SK-N-SH (cell line): Measurements from ENCODE around the gene P2RX4. TPM values are rescaled to one million over a fixed set of nuclear protein-coding genes. Genes with fewer than 3 reads are reported as not detected.
A peak's percentile ranks its signal among the peaks of the same experiment; 100 is the strongest.
"Not testable (repeated sequence)": the region's sequence is repeated elsewhere in the genome, so short reads cannot be mapped to it uniquely, and the experiment has no call there.

Source experiments
- CTCF ChIA-PET: fragments of 300-600, 350-600 bp; formaldehyde crosslinking; extraction: SDS; loops from one replicate; lab custom pipeline; 2021; lab: Yijun Ruan, JAX
- POLR2A ChIA-PET: fragments of 350-600 bp; sonication (Branson Sonifier 250); formaldehyde crosslinking; extraction: SDS; loops from one replicate; lab custom pipeline; 2020; ENCODE audit warnings: antibody characterized with exemption, inconsistent platforms; lab: Yijun Ruan, JAX
- DNase-seq: peaks from one replicate; pipeline ENCODE4 v3.0.0; 2012
- H2AFZ ChIP-seq: fragments of 200-600 bp; sonication (generic); 2 replicates; pipeline ENCODE4 v1.8.1; 2016; ENCODE audit warnings: antibody characterized with exemption, mild to moderate bottlenecking, low read depth
- H3F3A ChIP-seq: fragments of 200-600 bp; sonication (generic); replicated peaks from 2 replicates; pipeline ENCODE3; 2016; ENCODE audit warnings: antibody characterized with exemption, mild to moderate bottlenecking; ENCODE audit not compliant: insufficient read depth
- H3K27ac ChIP-seq, 2 experiments: fragments of 200-500 bp in 1 of 2; fragments of 200-600 bp in 1 of 2; sonication (Bioruptor generic) in 1 of 2; sonication (generic), shearing (Covaris generic) in 1 of 2; 2 replicates each; pipeline versions ENCODE4 v1.5.1 to v1.6.1; 2014 to 2016; ENCODE audit warnings: low read depth in 2 of 2, inconsistent platforms in 1 of 2, low read length in 1 of 2, mild to moderate bottlenecking in 1 of 2, mixed read lengths in 1 of 2
- H3K27me3 ChIP-seq: fragments of 200-600 bp; sonication (generic), shearing (Covaris generic); 2 replicates; pipeline ENCODE4 v1.6.1; 2016; ENCODE audit warnings: mixed run types; ENCODE audit not compliant: insufficient read depth
- H3K36me3 ChIP-seq, 2 experiments: fragments of 200-500 bp in 1 of 2; fragments of 200-600 bp in 1 of 2; sonication (Bioruptor generic) in 1 of 2; sonication (generic) in 1 of 2; replicated peaks in 1 of 2; 2 replicates each; pipeline versions ENCODE3 to v1.5.1; 2014 to 2016; ENCODE audit warnings: low read length in 1 of 2, mild to moderate bottlenecking in 1 of 2; ENCODE audit not compliant: insufficient read depth in 2 of 2, control insufficient read depth in 1 of 2
- H3K4me1 ChIP-seq, 2 experiments: fragments of 200-500 bp in 1 of 2; fragments of 200-600 bp in 1 of 2; sonication (Bioruptor generic) in 1 of 2; sonication (generic), shearing (Covaris generic) in 1 of 2; 2 replicates each; pipeline versions ENCODE4 v1.5.1 to v1.6.1; 2014 to 2016; ENCODE audit warnings: low read depth in 1 of 2, low read length in 1 of 2, mixed run types in 1 of 2; ENCODE audit not compliant: insufficient read depth in 2 of 2, control insufficient read depth in 1 of 2
- H3K4me2 ChIP-seq: fragments of 200-600 bp; sonication (generic), shearing (Covaris generic); 2 replicates; pipeline ENCODE4 v1.6.1; 2017; ENCODE audit warnings: mixed run types
- H3K4me3 ChIP-seq, 2 experiments: fragments of 200-500 bp in 1 of 2; fragments of 200-600 bp in 1 of 2; sonication (Bioruptor generic) in 1 of 2; sonication (generic), shearing (Covaris generic) in 1 of 2; 2 replicates each; pipeline versions ENCODE4 v1.5.1 to v1.8.1; 2014 to 2016; ENCODE audit warnings: low read depth in 2 of 2, inconsistent platforms in 1 of 2, low read length in 1 of 2, mild to moderate bottlenecking in 1 of 2, mixed read lengths in 1 of 2, moderate library complexity in 1 of 2
- H3K79me2 ChIP-seq: fragments of 200-600 bp; sonication (generic); 2 replicates; pipeline ENCODE4 v1.8.1; 2017; ENCODE audit warnings: mild to moderate bottlenecking; ENCODE audit not compliant: insufficient read depth
- H3K9ac ChIP-seq: fragments of 200-600 bp; sonication (generic); 2 replicates; pipeline ENCODE4 v1.6.1; 2017; ENCODE audit warnings: mixed run types
- H3K9me2 ChIP-seq: fragments of 200-600 bp; sonication (generic); 2 replicates; pipeline ENCODE4 v1.6.1; 2017; ENCODE audit warnings: mixed run types
- H3K9me3 ChIP-seq: fragments of 200-600 bp; sonication (generic); 2 replicates; pipeline ENCODE4 v1.6.1; 2017; ENCODE audit warnings: mixed run types, mild to moderate bottlenecking, moderate library complexity
- H4K20me1 ChIP-seq: fragments of 200-600 bp; sonication (generic); 2 replicates; pipeline ENCODE4 v1.6.1; 2017; ENCODE audit warnings: mild to moderate bottlenecking, mixed run types; ENCODE audit not compliant: insufficient read depth
- FOXJ3 ChIP-seq: sonication (generic); formaldehyde crosslinking; IDR thresholded peaks from 2 replicates; pipeline ENCODE4 v1.5.1; 2020; ENCODE audit warnings: mild to moderate bottlenecking, missing genetic modification reagents
- GABPA ChIP-seq: IDR thresholded peaks from 2 replicates; pipeline ENCODE4 v1.4.0; 2012; ENCODE audit warnings: low read depth, mild to moderate bottlenecking
- MXI1 ChIP-seq: IDR thresholded peaks from 2 replicates; pipeline ENCODE4 v1.6.1; 2012; ENCODE audit warnings: mild to moderate bottlenecking, low read depth, low read length, improper control_type of control experiment
- NRF1 ChIP-seq: IDR thresholded peaks from 2 replicates; pipeline ENCODE4 v1.6.1; 2012; ENCODE audit warnings: low read depth, mild to moderate bottlenecking, low read length
- PBX3 ChIP-seq: IDR thresholded peaks from 2 replicates; pipeline ENCODE4; 2012
- RFX5 ChIP-seq: IDR thresholded peaks from 2 replicates; pipeline ENCODE4 v1.6.1; 2012; ENCODE audit warnings: mild to moderate bottlenecking, improper control_type of control experiment, low read length
- RXRA ChIP-seq: IDR thresholded peaks from 2 replicates; pipeline ENCODE4 v1.4.0; 2012; ENCODE audit warnings: low read depth, mild to moderate bottlenecking, borderline replicate concordance
- SIN3A ChIP-seq: IDR thresholded peaks from 2 replicates; pipeline ENCODE4 v1.6.1; 2012; ENCODE audit warnings: low read depth, mild to moderate bottlenecking, low read length, moderate library complexity, borderline replicate concordance
- TCF12 ChIP-seq: IDR thresholded peaks from 2 replicates; pipeline ENCODE4 v1.4.0; 2012
- TEAD4 ChIP-seq: IDR thresholded peaks from 2 replicates; pipeline ENCODE4 v1.4.0; 2012; ENCODE audit warnings: mild to moderate bottlenecking, borderline replicate concordance; ENCODE audit not compliant: insufficient read depth
- WGBS: methylation state at CpG from one replicate; pipeline ENCODE4 v1.1.6; 2017; ENCODE audit warnings: low lambda C conversion rate; 5-methylcytosine and 5-hydroxymethylcytosine counted together
- polyA plus RNA-seq, 3 experiments: library from polyadenylated mRNA; depleted of rRNA; stranded (reverse); fragments of >200 nt; gene quantifications; 2 replicates each; pipeline ENCODE4 v1.2.3, GENCODE V29; 2012
- TF ChIP-seq, protein P1 (sequence below): fragments of 150-350 bp; IDR thresholded peaks from 2 replicates; pipeline ENCODE4 v1.6.1; 2017; ENCODE audit warnings: antibody characterized with exemption, low read length, low read depth, borderline replicate concordance

The P2RX4 gene
- polyA plus RNA-seq, 1 of the 3 experiments (the other 2 are of a cell fraction): 32.2 TPM

GRCh38 chr12:121226871-121227270, 16.9 kb downstream of the P2RX4 start:
- 89% methylated on average over 8 of the region's 8 CpGs for WGBS

DNA sequence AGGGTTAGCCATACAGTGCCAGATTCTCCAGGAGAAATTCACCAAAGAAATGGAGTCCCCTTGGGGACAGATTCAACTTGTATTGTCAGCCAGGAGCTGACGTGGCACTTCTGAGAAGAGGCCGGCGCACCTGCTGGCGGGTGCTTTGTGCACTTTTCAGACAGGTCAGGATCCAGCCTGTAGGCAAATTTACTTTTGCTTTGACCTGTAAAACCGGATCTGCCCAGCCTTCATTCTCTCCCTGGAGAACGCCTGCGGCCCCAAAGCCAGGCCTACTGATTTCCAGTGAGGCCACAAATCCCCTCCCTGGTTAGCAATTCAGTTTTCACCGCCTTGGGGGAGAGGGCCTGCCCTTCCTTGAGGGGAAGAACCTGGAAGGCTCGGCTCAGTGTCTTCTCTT, 17.4 kb downstream of the P2RX4 start:
- H3K4me2 ChIP-seq: no peak overlapping the region
- H3K4me1 ChIP-seq: no peaks in the 10 kb centered on the region
- H4K20me1 ChIP-seq: no peaks in the 10 kb centered on the region
- H3K27me3 ChIP-seq: no peaks in the 10 kb centered on the region
- no peak overlapping the region for H3K4me3 ChIP-seq
- H3K27ac ChIP-seq: no peak overlapping the region
- no peaks in the 10 kb centered on the region for H3K36me3 ChIP-seq
- no peaks in the 10 kb centered on the region for H3F3A ChIP-seq
- no peak for TF ChIP-seq FOXJ3 (CRISPR knock-in tag)
- TF ChIP-seq RFX5: no peak
- TF ChIP-seq PBX3: no peak
- no peak for TF ChIP-seq MXI1
- DNase-seq: no peak
- H2AFZ ChIP-seq: no peak overlapping the region
- H3K9me2 ChIP-seq: no peaks in the 10 kb centered on the region
- CTCF ChIA-PET: interaction anchor here (0.7 kb wide), 1 partner anchor 644 kb away, joined by 3 read pairs; no protein-coding TSS in a partner anchor
- no peak overlapping the region for H3K9ac ChIP-seq
- H3K79me2 ChIP-seq: no peaks in the 10 kb centered on the region
- no peaks in the 10 kb centered on the region for H3K9me3 ChIP-seq
- WGBS: 96% methylated on average over 8 of the region's 9 CpGs
- POLR2A ChIA-PET: no interaction called here

More at GRCh38 chr12:121226871-121227270, 16.9 kb downstream of the P2RX4 start:
- H3K4me1 ChIP-seq, H4K20me1 ChIP-seq, H3K4me2 ChIP-seq, H3K9me2 ChIP-seq, H2AFZ ChIP-seq, H3F3A ChIP-seq, H3K27ac ChIP-seq, H3K4me3 ChIP-seq, H3K9ac ChIP-seq, H3K9me3 ChIP-seq, H3K27me3 ChIP-seq, DNase-seq, CTCF ChIA-PET, POLR2A ChIA-PET, H3K36me3 ChIP-seq, H3K79me2 ChIP-seq: not testable (repeated sequence)

DNA sequence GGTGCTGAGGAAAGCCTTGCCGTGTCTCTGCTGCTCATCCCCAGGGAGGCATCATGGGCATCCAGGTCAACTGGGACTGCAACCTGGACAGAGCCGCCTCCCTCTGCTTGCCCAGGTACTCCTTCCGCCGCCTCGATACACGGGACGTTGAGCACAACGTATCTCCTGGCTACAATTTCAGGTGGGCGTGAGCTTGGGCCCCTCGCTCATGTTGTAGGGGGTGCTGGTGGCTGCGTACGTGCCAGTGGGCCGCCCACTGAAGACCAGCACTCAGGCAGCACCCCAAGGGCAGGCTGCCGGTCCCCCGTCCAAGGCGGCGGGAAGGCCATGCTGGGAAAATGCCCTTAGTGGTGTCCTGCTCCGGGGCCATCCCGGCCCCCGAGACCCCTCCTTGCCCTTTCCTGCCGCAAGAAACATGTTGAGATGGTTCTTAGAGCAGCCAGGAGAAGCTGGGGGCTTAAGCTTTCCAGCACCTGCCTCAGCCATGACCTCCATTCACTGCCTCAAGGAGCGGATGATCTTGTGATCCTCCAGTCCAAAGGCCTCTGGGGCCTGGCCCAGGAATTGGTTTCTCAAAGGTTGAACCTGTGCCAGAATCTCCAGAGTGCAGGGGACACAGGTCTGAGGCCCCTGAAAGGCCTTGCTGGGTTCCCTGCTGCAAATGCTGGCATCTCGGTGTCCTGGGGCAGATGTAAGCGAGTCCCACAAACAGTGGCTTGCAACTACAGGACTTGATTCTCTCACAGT, 19.2 kb downstream of the P2RX4 start:
- Histone ChIP-seq H3K4me1 (no peaks in the 10 kb centered on the region), H2AFZ (no peak overlapping the region), H3K4me2 (no peak overlapping the region), H3F3A (no peaks in the 10 kb centered on the region), H3K9ac (no peak overlapping the region), H3K27me3 (no peaks in the 10 kb centered on the region), H3K27ac (no peak overlapping the region), H4K20me1 (no peaks in the 10 kb centered on the region), H3K36me3 (no peaks in the 10 kb centered on the region), H3K9me3 (no peaks in the 10 kb centered on the region), H3K4me3 (no peak overlapping the region), H3K79me2 (no peaks in the 10 kb centered on the region), H3K9me2 (no peaks in the 10 kb centered on the region)
- peak; percentile 20 for DNase-seq
- ChIA-PET CTCF (interaction anchor here (0.9 to 2.6 kb wide), 9 partner anchors 10 to 296 kb away, joined by 3 to 35 read pairs (median 3); no protein-coding TSS in a partner anchor), POLR2A (no interaction called here)
- 93% methylated on average over 20 of the region's 24 CpGs for WGBS
- TF ChIP-seq, protein P1, sequence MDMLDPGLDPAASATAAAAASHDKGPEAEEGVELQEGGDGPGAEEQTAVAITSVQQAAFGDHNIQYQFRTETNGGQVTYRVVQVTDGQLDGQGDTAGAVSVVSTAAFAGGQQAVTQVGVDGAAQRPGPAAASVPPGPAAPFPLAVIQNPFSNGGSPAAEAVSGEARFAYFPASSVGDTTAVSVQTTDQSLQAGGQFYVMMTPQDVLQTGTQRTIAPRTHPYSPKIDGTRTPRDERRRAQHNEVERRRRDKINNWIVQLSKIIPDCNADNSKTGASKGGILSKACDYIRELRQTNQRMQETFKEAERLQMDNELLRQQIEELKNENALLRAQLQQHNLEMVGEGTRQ: no peak
- no peak for TF ChIP-seq TEAD4
- TF ChIP-seq TCF12: no peak
- TF ChIP-seq NRF1: no peak
- no peak for TF ChIP-seq GABPA
- no peak for TF ChIP-seq RXRA
- no peak for TF ChIP-seq SIN3A
- TF ChIP-seq MXI1: no peak
